Subcutaneous adipose tissue (tissue), 4 donors: ENCODE data around the gene TRIP10. TPM values are rescaled to one million over a fixed set of nuclear protein-coding genes. Genes with fewer than 3 reads are reported as not detected.

Source experiments
- CTCF ChIP-seq: fragments of 450-650 bp; IDR thresholded peaks from one replicate; pipeline ENCODE4 v1.5.1; 2016; ENCODE audit warnings: low read depth, mild to moderate bottlenecking, control low read depth, antibody characterized with exemption, moderate library complexity
- total RNA-seq, 4 donors: library from RNA; depleted of rRNA; stranded (reverse); fragments of >200 nt; gene quantifications; one replicate each; pipeline ENCODE4 v1.1.0, GENCODE V29; 2016

TRIP10 gene
- 100 to 1,000 TPM in 1 of 4 donors, 10 to 100 TPM in 3; 51.7 to 161 (median 82.4) TPM for total RNA-seq

GRCh38 chr19:6739390-6739882, at the start of gene TRIP10:
Gene TRIP10 (plus strand): TSS chr19:6739680. CDS start chr19:6739762, 82 bp downstream.
- TF ChIP-seq CTCF = no peak

GRCh38 chr19:6690160-6690885, 49.2 kb upstream of the TRIP10 start:
- no peak for TF ChIP-seq CTCF

- TF ChIP-seq CTCF = no peak
Observed at GRCh38 chr19:6691342-6691741, 48.1 kb upstream of the TRIP10 start.

GRCh38 chr19:6692027-6692426, 47.5 kb upstream of the TRIP10 start:
- TF ChIP-seq CTCF = no peak

GRCh38 chr19:6693056-6693471, 46.4 kb upstream of the TRIP10 start:
- TF ChIP-seq CTCF = no peak

- no peak for TF ChIP-seq CTCF
Observed at GRCh38 chr19:6693681-6694080, 45.8 kb upstream of the TRIP10 start.

GRCh38 chr19:6694147-6694815, 45.2 kb upstream of the TRIP10 start:
- TF ChIP-seq CTCF = no peak
